H1 (cell line): ENCODE results near the gene FAR2. TPM values are rescaled to one million over a fixed set of nuclear protein-coding genes. Genes with fewer than 3 reads are reported as not detected.

Source experiments
- CTCF ChIA-PET: fragments of 300-600 bp; sonication (Branson Sonifier 250); formaldehyde crosslinking; loops from one replicate; lab custom pipeline; 2021; ENCODE audit not compliant: partially characterized antibody; lab: Charles Lee
- POLR2A ChIA-PET: fragments of 300-600 bp; sonication (Branson Sonifier 250); formaldehyde crosslinking; loops from one replicate; lab custom pipeline; 2021; ENCODE audit warnings: inconsistent platforms; ENCODE audit not compliant: partially characterized antibody; lab: Charles Lee
- DNase-seq, 2 experiments: peaks; one replicate each; pipeline versions ENCODE4 v3.0.0 to v3.0.0-alpha.2; 2010 to 2022; ENCODE audit warnings: low spot score in 2 of 2, low read depth in 1 of 2, mixed read lengths in 1 of 2
- FAIRE-seq: peaks from 2 replicates; lab custom pipeline; 2011; peaks lifted over from hg19 to GRCh38; lab: Jason Lieb, UNC
- H2AFZ ChIP-seq: 2 replicates; pipeline ENCODE4 v1.8.1; 2012; ENCODE audit warnings: low read length, inconsistent platforms
- H2AK5ac ChIP-seq: 2 replicates; pipeline ENCODE4 v1.6.1; 2013; ENCODE audit warnings: low read depth, low read length
- H2BK120ac ChIP-seq: replicated peaks from 2 replicates; pipeline ENCODE3; 2013; ENCODE audit warnings: low read depth, low read length, inconsistent platforms
- H2BK12ac ChIP-seq: 2 replicates; pipeline ENCODE4 v1.6.1; 2013; ENCODE audit warnings: low read depth, low read length
- H2BK15ac ChIP-seq: 2 replicates; pipeline ENCODE4 v1.6.1; 2013; ENCODE audit warnings: low read length
- H2BK20ac ChIP-seq: 2 replicates; pipeline ENCODE4 v1.6.1; 2013; ENCODE audit warnings: low read length
- H2BK5ac ChIP-seq: 2 replicates; pipeline ENCODE4 v1.6.1; 2013; ENCODE audit warnings: low read depth, low read length
- H3K14ac ChIP-seq: 2 replicates; pipeline ENCODE4 v1.6.1; 2013; ENCODE audit warnings: inconsistent platforms; ENCODE audit not compliant: insufficient read length
- H3K18ac ChIP-seq: 2 replicates; pipeline ENCODE4 v1.6.1; 2013; ENCODE audit warnings: low read length; ENCODE audit errors: extremely low read depth
- H3K23ac ChIP-seq: 2 replicates; pipeline ENCODE4 v1.6.1; 2013; ENCODE audit warnings: inconsistent platforms; ENCODE audit not compliant: insufficient read length
- H3K23me2 ChIP-seq: 2 replicates; pipeline ENCODE4 v1.6.1; 2013; ENCODE audit warnings: low read depth, low read length
- H3K27ac ChIP-seq: 2 replicates; pipeline ENCODE4 v1.6.1; 2011; ENCODE audit warnings: low read depth, low read length, inconsistent platforms
- H3K27me3 ChIP-seq, 4 experiments: replicated peaks in 1 of 4; 1 replicate in 1 of 4; 2 replicates in 3 of 4; pipeline versions ENCODE4 v1.6.1 to v1.8.1; 2011 to 2013; ENCODE audit warnings: low read length in 3 of 4, mild to moderate bottlenecking in 3 of 4, inconsistent platforms in 2 of 4, mixed read lengths in 2 of 4, moderate library complexity in 1 of 4; ENCODE audit not compliant: control insufficient read depth in 3 of 4, insufficient read depth in 3 of 4; ENCODE audit errors: extremely low read depth in 1 of 4
- H3K36me3 ChIP-seq, 4 experiments: 2 replicates each; pipeline versions ENCODE4 v1.6.1 to v1.8.1; 2011 to 2013; ENCODE audit warnings: mild to moderate bottlenecking in 4 of 4, low read length in 3 of 4, moderate library complexity in 2 of 4, control low read depth in 1 of 4, inconsistent platforms in 1 of 4; ENCODE audit not compliant: insufficient read depth in 4 of 4, control insufficient read depth in 2 of 4
- H3K4ac ChIP-seq: replicated peaks from 2 replicates; pipeline ENCODE3; 2013; ENCODE audit warnings: low read length, low read depth, mixed read lengths, inconsistent platforms; ENCODE audit not compliant: insufficient read length
- H3K4me1 ChIP-seq, 4 experiments: replicated peaks in 1 of 4; 1 replicate in 1 of 4; 2 replicates in 3 of 4; pipeline versions ENCODE4 v1.6.1 to v1.8.1; 2011 to 2013; ENCODE audit warnings: low read length in 3 of 4, inconsistent platforms in 2 of 4, mixed read lengths in 1 of 4; ENCODE audit not compliant: insufficient read depth in 4 of 4, control insufficient read depth in 3 of 4
- H3K4me2 ChIP-seq, 2 experiments: 2 replicates each; pipeline versions ENCODE4 v1.6.1 to v1.8.1; 2011 to 2013; ENCODE audit warnings: low read depth in 2 of 2, low read length in 2 of 2, control low read depth in 1 of 2, inconsistent platforms in 1 of 2, mild to moderate bottlenecking in 1 of 2; ENCODE audit not compliant: insufficient read depth in 1 of 2
- H3K4me3 ChIP-seq, 4 experiments: fragments of 200-600, 300-600 bp in 1 of 4; sonication (generic), shearing (Covaris generic), sonication (Bioruptor Twin) in 1 of 4; 2 replicates each; pipeline versions ENCODE4 v1.5.1 to v1.8.1; 2011 to 2016; ENCODE audit warnings: low read length in 4 of 4, low read depth in 3 of 4, control low read depth in 2 of 4, inconsistent platforms in 2 of 4, mild to moderate bottlenecking in 2 of 4, mixed read lengths in 1 of 4, moderate library complexity in 1 of 4; ENCODE audit not compliant: insufficient read depth in 2 of 4; ENCODE audit errors: extremely low read depth in 1 of 4
- H3K56ac ChIP-seq: replicated peaks from 2 replicates; pipeline ENCODE3; 2013; ENCODE audit warnings: low read depth, mild to moderate bottlenecking, mixed read lengths, low read length, inconsistent platforms; ENCODE audit not compliant: insufficient read length
- H3K79me1 ChIP-seq: 2 replicates; pipeline ENCODE4 v1.6.1; 2013; ENCODE audit warnings: low read depth, low read length, control low read depth
- H3K79me2 ChIP-seq, 2 experiments: 2 replicates each; pipeline versions ENCODE4 v1.6.1 to v1.8.1; 2012 to 2013; ENCODE audit warnings: low read length in 2 of 2, mild to moderate bottlenecking in 2 of 2, inconsistent platforms in 1 of 2; ENCODE audit not compliant: insufficient read depth in 2 of 2, control insufficient read depth in 1 of 2
- H3K9ac ChIP-seq, 4 experiments: replicated peaks in 1 of 4; 1 replicate in 1 of 4; 2 replicates in 3 of 4; pipeline versions ENCODE4 v1.6.1 to v1.8.1; 2011 to 2013; ENCODE audit warnings: low read depth in 3 of 4, low read length in 3 of 4, control low read depth in 2 of 4, mild to moderate bottlenecking in 2 of 4, moderate library complexity in 2 of 4, inconsistent platforms in 1 of 4; ENCODE audit errors: extremely low read depth in 1 of 4
- H3K9me3 ChIP-seq, 2 experiments: 2 replicates each; pipeline versions ENCODE4 v1.6.1 to v1.8.1; 2012 to 2013; ENCODE audit warnings: mild to moderate bottlenecking in 2 of 2, moderate library complexity in 2 of 2, control low read depth in 1 of 2, inconsistent platforms in 1 of 2, low read depth in 1 of 2, low read length in 1 of 2, mixed read lengths in 1 of 2; ENCODE audit not compliant: insufficient read depth in 2 of 2
- H4K20me1 ChIP-seq, 2 experiments: replicated peaks in 1 of 2; 2 replicates each; pipeline versions ENCODE3 to v1.8.1; 2011 to 2013; ENCODE audit warnings: inconsistent platforms in 2 of 2, low read length in 2 of 2, mild to moderate bottlenecking in 1 of 2; ENCODE audit not compliant: insufficient read depth in 2 of 2, control insufficient read depth in 1 of 2
- H4K5ac ChIP-seq: 2 replicates; pipeline ENCODE4 v1.6.1; 2013; ENCODE audit warnings: low read length, low read depth, mixed read lengths, inconsistent platforms; ENCODE audit not compliant: insufficient read length
- H4K8ac ChIP-seq: 2 replicates; pipeline ENCODE4 v1.8.0; 2013; ENCODE audit warnings: mild to moderate bottlenecking, moderate library complexity, low read length, inconsistent platforms; ENCODE audit not compliant: insufficient read depth; ENCODE audit errors: extremely low read depth
- H4K91ac ChIP-seq: replicated peaks from 2 replicates; pipeline ENCODE3; 2013; ENCODE audit warnings: low read length, mixed read lengths, inconsistent platforms; ENCODE audit not compliant: insufficient read length
- BCL11A ChIP-seq, 2 experiments: IDR thresholded peaks; one replicate each; pipeline ENCODE4 v1.6.1; 2011; ENCODE audit warnings: low read depth in 2 of 2, low read length in 2 of 2, mild to moderate bottlenecking in 2 of 2
- CHD2 ChIP-seq: IDR thresholded peaks from 2 replicates; pipeline ENCODE4 v1.6.1; 2012; ENCODE audit warnings: low read length, improper control_type of control experiment
- CTBP2 ChIP-seq: IDR thresholded peaks from 2 replicates; pipeline ENCODE4 v1.7.0; 2011; ENCODE audit warnings: borderline replicate concordance, mild to moderate bottlenecking, moderate library complexity, mixed read lengths, low read length; ENCODE audit not compliant: insufficient read depth, insufficient read length
- JUN ChIP-seq: IDR thresholded peaks from 2 replicates; pipeline ENCODE4 v1.6.1; 2011; ENCODE audit warnings: low read depth, mild to moderate bottlenecking, improper control_type of control experiment, low read length
- KDM4A ChIP-seq: IDR thresholded peaks from one replicate; pipeline ENCODE4 v1.7.1; 2012; ENCODE audit warnings: low read depth, mild to moderate bottlenecking, moderate library complexity, low read length, inconsistent platforms; ENCODE audit not compliant: severe bottlenecking
- MAFK ChIP-seq: IDR thresholded peaks from 2 replicates; pipeline ENCODE4 v1.6.1; 2012; ENCODE audit warnings: low read depth, mild to moderate bottlenecking, improper control_type of control experiment, low read length
- NANOG ChIP-seq: IDR thresholded peaks from 2 replicates; pipeline ENCODE4 v1.6.1; 2011; ENCODE audit warnings: low read length, low read depth, mild to moderate bottlenecking, inconsistent platforms; ENCODE audit not compliant: insufficient read depth, poor library complexity, severe bottlenecking
- NRF1 ChIP-seq: IDR thresholded peaks from 2 replicates; pipeline ENCODE4 v1.6.1; 2011; ENCODE audit warnings: mild to moderate bottlenecking, low read depth, low read length, improper control_type of control experiment
- POLR2A ChIP-seq, 2 experiments: IDR thresholded peaks; 1 replicate in 1 of 2; 2 replicates in 1 of 2; pipeline ENCODE4 v1.6.1; 2011; ENCODE audit warnings: low read depth in 2 of 2, low read length in 2 of 2, mild to moderate bottlenecking in 2 of 2; ENCODE audit errors: control extremely low read depth in 1 of 2
- RBBP5 ChIP-seq: IDR thresholded peaks from 2 replicates; pipeline ENCODE4 v1.7.1; 2012; ENCODE audit warnings: low read depth, mild to moderate bottlenecking, inconsistent platforms, low read length, moderate library complexity, borderline replicate concordance
- SRF ChIP-seq: IDR thresholded peaks from 2 replicates; pipeline ENCODE4 v1.6.1; 2011; ENCODE audit warnings: mild to moderate bottlenecking, low read depth, low read length, moderate library complexity
- YY1 ChIP-seq: IDR thresholded peaks from 2 replicates; pipeline ENCODE4 v1.6.1; 2011; ENCODE audit warnings: low read depth, mild to moderate bottlenecking, low read length
- WGBS, 2 experiments: shearing (Covaris generic) in 1 of 2; methylation state at CpG; one replicate each; pipeline versions ENCODE4 v1.1.6 to v1.1.7; 2013 to 2015; ENCODE audit warnings: low lambda C conversion rate in 2 of 2, mixed read lengths in 2 of 2, inconsistent platforms in 1 of 2, low coverage in 1 of 2, missing lambda C conversion rate in 1 of 2; ENCODE audit not compliant: insufficient replicate concordance in 2 of 2, insufficient coverage in 1 of 2, insufficient read length in 1 of 2; ENCODE audit errors: extremely low coverage in 1 of 2, missing lambda C conversion rate in 1 of 2; 5-methylcytosine and 5-hydroxymethylcytosine counted together
- polyA plus RNA-seq, 7 experiments: library from polyadenylated mRNA; depleted of rRNA in 3 of 7; stranded (reverse) in 5 of 7; unstranded in 2 of 7; fragments of >200 nt in 5 of 7; fragments of 200-250 nt in 2 of 7; gene quantifications; 1 replicate in 5 of 7; 2 replicates in 1 of 7; 4 replicates in 1 of 7; pipeline versions ENCODE4 v1.2.1 to v1.2.3, GENCODE V29; 2011 to 2013; ENCODE audit warnings: missing spikeins in 2 of 7, mixed read lengths in 2 of 7
- total RNA-seq: library from RNA; stranded (reverse); fragmentation: NEBNext Ultra II Directional; extraction: Animal tissue kit (Norgen Biotek cat#: 25700); gene quantifications from 2 replicates; pipeline ENCODE4 v1.2.1, GENCODE V29; 2021
- TF ChIP-seq, protein P1 (sequence below): IDR thresholded peaks from 2 replicates; pipeline ENCODE4 v1.6.1; 2012; ENCODE audit warnings: low read length, inconsistent platforms

FAR2 gene
- total and polyA plus RNA-seq, 2 of the 8 experiments (the other 6 are each of a cell fraction or from before 2014, with no cell fraction given) = 24.0 to 24.1 TPM

DNA sequence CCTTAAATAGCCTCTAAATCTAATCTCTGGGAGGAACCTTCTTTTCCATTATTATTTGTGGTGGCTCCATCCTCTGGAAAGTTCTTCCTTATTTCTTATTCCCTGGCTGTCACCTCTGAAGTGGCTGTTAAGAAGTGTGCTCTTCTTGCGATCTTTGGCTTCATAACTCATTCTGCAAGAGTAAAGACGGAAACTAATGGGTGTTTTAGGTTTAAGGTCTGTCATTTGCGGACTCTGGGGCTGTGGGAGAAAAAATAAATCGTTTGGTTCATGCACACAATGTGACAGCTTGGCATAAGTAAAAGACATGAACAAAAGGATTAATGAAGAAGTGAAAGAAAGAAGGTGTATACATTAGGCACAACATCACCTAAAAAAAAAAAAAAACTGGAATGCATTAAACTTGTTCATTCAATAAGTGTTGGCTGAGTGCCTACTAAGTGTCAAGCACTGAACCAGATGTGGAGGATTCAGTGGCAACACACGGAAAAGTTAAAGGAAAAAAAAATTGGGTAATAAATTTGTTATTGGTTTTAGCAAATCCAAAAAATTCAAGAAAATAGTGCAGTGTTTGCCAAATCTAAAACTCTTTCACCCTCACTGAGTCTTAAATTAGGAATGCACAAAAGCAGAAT, 132.4 kb downstream of the FAR2 start:
- DNase-seq (no peak), FAIRE-seq (no peak)
- Histone ChIP-seq H3K4me3 (no peak overlapping the region), H3K18ac (no peak overlapping the region), H2BK5ac (no peak overlapping the region), H3K4me1 (no peaks in the 10 kb centered on the region), H3K79me1 (no peaks in the 10 kb centered on the region), H3K9me3 (no peaks in the 10 kb centered on the region), H2AFZ (no peak overlapping the region), H3K79me2 (no peaks in the 10 kb centered on the region), H2AK5ac (no peak overlapping the region), H4K8ac (no peak overlapping the region), H3K4ac (no peak overlapping the region), H3K9ac (no peak overlapping the region), H4K91ac (no peak overlapping the region), H3K23ac (no peak overlapping the region), H2BK12ac (no peak overlapping the region), H3K27me3 (no peaks in the 10 kb centered on the region), H2BK20ac (no peak overlapping the region), H4K5ac (no peak overlapping the region), H3K36me3 (no peaks in the 10 kb centered on the region), H2BK15ac (no peak overlapping the region), H3K27ac (no peak overlapping the region), H3K4me2 (no peak overlapping the region), H3K14ac (no peak overlapping the region), H3K23me2 (no peaks in the 10 kb centered on the region), H3K56ac (no peak overlapping the region), H4K20me1 (no peaks in the 10 kb centered on the region), H2BK120ac (no peak overlapping the region)
- ChIA-PET CTCF (no interaction called here), POLR2A (no interaction called here)
- WGBS, 2 experiments = 90% methylated on average over 5 of the region's 5 CpGs; no CpG with 5 or more reads in 1 of the 2 experiments
- no peak for TF ChIP-seq YY1
- no peak for TF ChIP-seq BCL11A (IDR thresholded peaks at IDR 0.05; ENCODE audit: low read depth in 2 of 2, low read length in 2 of 2)
- TF ChIP-seq NANOG = no peak
- no peak for TF ChIP-seq KDM4A
- TF ChIP-seq JUN = no peak
- TF ChIP-seq POLR2A (IDR thresholded peaks at IDR 0.05; ENCODE audit: control extremely low read depth in 1 of 2, low read depth in 2 of 2, low read length in 2 of 2) = no peak
- TF ChIP-seq MAFK = no peak
- TF ChIP-seq SRF = no peak
- TF ChIP-seq CHD2 = no peak
- TF ChIP-seq NRF1 = no peak
- TF ChIP-seq CTBP2 = no peak
- TF ChIP-seq, protein P1, sequence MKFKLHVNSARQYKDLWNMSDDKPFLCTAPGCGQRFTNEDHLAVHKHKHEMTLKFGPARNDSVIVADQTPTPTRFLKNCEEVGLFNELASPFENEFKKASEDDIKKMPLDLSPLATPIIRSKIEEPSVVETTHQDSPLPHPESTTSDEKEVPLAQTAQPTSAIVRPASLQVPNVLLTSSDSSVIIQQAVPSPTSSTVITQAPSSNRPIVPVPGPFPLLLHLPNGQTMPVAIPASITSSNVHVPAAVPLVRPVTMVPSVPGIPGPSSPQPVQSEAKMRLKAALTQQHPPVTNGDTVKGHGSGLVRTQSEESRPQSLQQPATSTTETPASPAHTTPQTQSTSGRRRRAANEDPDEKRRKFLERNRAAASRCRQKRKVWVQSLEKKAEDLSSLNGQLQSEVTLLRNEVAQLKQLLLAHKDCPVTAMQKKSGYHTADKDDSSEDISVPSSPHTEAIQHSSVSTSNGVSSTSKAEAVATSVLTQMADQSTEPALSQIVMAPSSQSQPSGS = no peak
- TF ChIP-seq RBBP5 = no peak
